Activated T-cell treated with anti-CD3 and anti-CD28 coated beads, Interleukin-2, amount 50 U/mL, for 4 hours (primary cell): ENCODE data around the gene NBPF6. TPM values are rescaled to one million over a fixed set of nuclear protein-coding genes. Genes with fewer than 3 reads are reported as not detected.
"Not testable (repeated sequence)": the region's sequence is repeated elsewhere in the genome, so short reads cannot be mapped to it uniquely, and the experiment has no call there.

Experiments used
- ATAC-seq, 2 donors: fragments of 200-7000 bp; cut with Tn5 transposase; one replicate each; pipeline ENCODE4 v1.10.0; 2021
- DNase-seq: peaks from one replicate; pipeline ENCODE4 v3.0.0-alpha.2; 2020
- H3K27me3 Mint-ChIP-seq: one replicate; pipeline ENCODE4 v1.8.0; 2021; ENCODE audit warnings: low read depth, mixed read lengths
- H3K36me3 Mint-ChIP-seq: one replicate; pipeline ENCODE4 v1.8.0; 2022; ENCODE audit warnings: mixed read lengths; ENCODE audit not compliant: insufficient read depth
- H3K4me1 Mint-ChIP-seq: one replicate; pipeline ENCODE4 v1.8.0; 2021; ENCODE audit warnings: low read depth, mixed read lengths
- H3K4me3 Mint-ChIP-seq: one replicate; pipeline ENCODE4 v1.8.0; 2021; ENCODE audit warnings: mild to moderate bottlenecking, moderate library complexity, mixed read lengths
- H3K9me3 Mint-ChIP-seq: one replicate; pipeline ENCODE4 v1.8.0; 2021; ENCODE audit warnings: mixed read lengths
- total RNA-seq, 3 donors: library from RNA; stranded (reverse); gene quantifications; one replicate each; pipeline ENCODE4 v1.2.1, GENCODE V29; 2021

The NBPF6 gene
- total RNA-seq, 3 donors from 2014 or later = not detected

- H3K4me1 Mint-ChIP-seq, H3K4me3 Mint-ChIP-seq, ATAC-seq, H3K36me3 Mint-ChIP-seq, DNase-seq: not testable (repeated sequence)
- Mint-ChIP-seq H3K27me3 (peaks cover 25% of the 10 kb centered on the region), H3K9me3 (peaks cover 27% of the 10 kb centered on the region)
These were observed 24.4 kb downstream of the NBPF6 start for GRCh38 chr1:108474516-108474915.

GRCh38 chr1:108478429-108479015 lies 28.4 kb downstream of the NBPF6 start:
- Mint-ChIP-seq H3K4me3 (no peak overlapping the region), H3K36me3 (peaks cover 8% of the 10 kb centered on the region), H3K9me3 (peaks cover 36% of the 10 kb centered on the region), H3K4me1 (no peaks in the 10 kb centered on the region), H3K27me3 (peaks cover 27% of the 10 kb centered on the region)
- DNase-seq = no peak
- no peak for ATAC-seq

DNA sequence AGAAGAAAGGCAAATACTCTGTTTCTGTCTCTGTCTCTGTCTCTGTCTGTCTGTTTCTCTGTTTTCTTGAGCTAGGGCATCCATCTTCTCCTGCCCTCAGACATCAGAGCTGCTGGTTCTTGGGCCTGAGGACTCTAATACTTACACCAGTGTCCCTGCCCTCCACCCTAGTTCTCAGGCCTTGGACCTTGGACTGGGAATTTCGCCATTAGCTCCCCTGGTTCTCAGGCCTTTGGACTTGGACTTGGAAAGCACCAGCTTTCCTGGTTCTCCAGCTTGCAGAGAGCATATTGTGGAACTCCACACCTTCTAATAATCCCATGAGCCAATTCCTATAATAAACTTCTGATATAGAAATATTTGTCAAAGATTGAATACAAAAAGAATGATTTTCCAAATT lies 32.6 kb downstream of the NBPF6 start:
- DNase-seq (no peak), ATAC-seq (no peak)
- peaks cover 19% of the 10 kb centered on the region for H3K27me3 Mint-ChIP-seq
- H3K4me3 Mint-ChIP-seq = no peak overlapping the region
- H3K4me1 Mint-ChIP-seq = no peaks in the 10 kb centered on the region
- peaks cover 7% of the 10 kb centered on the region for H3K36me3 Mint-ChIP-seq
- H3K9me3 Mint-ChIP-seq = peaks cover 30% of the 10 kb centered on the region

- not testable (repeated sequence) for DNase-seq, H3K36me3 Mint-ChIP-seq, ATAC-seq, H3K9me3 Mint-ChIP-seq, H3K4me1 Mint-ChIP-seq, H3K4me3 Mint-ChIP-seq
- peaks cover 13% of the 10 kb centered on the region for H3K27me3 Mint-ChIP-seq
These were observed 35.8 kb downstream of the NBPF6 start for GRCh38 chr1:108485990-108486389.

DNA sequence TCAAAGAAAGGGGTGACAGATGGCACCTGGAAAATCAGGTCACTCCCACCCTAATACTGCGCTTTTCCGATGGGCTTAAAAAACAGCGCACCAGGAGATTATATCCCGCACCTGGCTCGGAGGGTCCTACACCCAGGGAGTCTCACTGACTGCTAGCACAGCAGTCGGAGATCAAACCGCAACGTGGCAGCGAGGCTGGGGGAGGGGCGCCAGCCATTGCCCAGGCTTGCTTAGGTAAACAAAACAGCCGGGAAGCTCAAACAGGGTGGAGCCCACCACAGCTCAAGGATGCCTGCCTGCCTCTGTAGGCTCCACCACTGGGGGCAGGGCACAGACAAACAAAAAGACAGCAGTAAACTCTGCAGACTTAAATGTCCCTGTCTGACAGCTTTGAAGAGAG lies 36.6 kb downstream of the NBPF6 start:
- not testable (repeated sequence) for H3K4me3 Mint-ChIP-seq, H3K36me3 Mint-ChIP-seq, H3K9me3 Mint-ChIP-seq, H3K4me1 Mint-ChIP-seq, ATAC-seq, DNase-seq
- H3K27me3 Mint-ChIP-seq = peaks cover 12% of the 10 kb centered on the region

DNA sequence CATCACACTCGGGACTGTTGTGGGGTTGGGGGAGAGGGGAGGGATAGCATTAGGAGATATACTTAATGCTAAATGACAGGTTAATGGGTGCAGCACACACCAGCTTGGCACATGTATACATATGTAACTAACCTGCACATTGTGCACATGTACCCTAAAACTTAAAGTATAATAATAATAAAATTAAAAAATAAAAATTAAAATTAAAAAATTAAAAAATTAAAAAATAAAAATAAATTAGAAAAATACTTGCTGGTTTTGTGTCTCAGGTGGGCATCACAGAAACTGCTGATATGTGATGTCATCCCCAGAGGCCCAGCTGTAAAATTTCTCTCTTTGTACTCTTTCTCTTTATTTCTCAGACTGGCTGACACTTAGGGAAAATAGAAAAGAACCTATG lies 44.9 kb downstream of the NBPF6 start:
- not testable (repeated sequence) for H3K4me1 Mint-ChIP-seq, H3K4me3 Mint-ChIP-seq, ATAC-seq, DNase-seq, H3K9me3 Mint-ChIP-seq, H3K36me3 Mint-ChIP-seq, H3K27me3 Mint-ChIP-seq

DNA sequence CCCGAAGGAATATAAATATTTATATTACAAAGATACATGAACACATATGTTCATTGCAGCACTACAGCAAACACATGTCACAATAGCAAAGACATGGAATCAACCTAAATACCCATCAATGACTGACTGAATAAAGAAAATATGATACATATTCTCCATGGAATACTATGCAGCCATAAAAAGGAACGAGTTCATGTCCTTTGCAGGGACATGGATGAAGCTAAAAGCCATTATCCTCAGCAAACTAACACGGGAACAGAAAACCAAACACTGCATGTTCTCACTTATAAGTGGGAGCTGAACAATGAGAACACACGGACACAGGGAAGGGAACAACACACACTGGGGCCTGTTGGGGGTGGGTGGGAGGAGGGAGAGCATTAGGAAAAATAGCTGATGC lies 46.7 kb downstream of the NBPF6 start:
- H3K36me3 Mint-ChIP-seq, H3K9me3 Mint-ChIP-seq, DNase-seq, ATAC-seq, H3K4me1 Mint-ChIP-seq, H3K4me3 Mint-ChIP-seq: not testable (repeated sequence)
- peaks cover 10% of the 10 kb centered on the region for H3K27me3 Mint-ChIP-seq

DNA sequence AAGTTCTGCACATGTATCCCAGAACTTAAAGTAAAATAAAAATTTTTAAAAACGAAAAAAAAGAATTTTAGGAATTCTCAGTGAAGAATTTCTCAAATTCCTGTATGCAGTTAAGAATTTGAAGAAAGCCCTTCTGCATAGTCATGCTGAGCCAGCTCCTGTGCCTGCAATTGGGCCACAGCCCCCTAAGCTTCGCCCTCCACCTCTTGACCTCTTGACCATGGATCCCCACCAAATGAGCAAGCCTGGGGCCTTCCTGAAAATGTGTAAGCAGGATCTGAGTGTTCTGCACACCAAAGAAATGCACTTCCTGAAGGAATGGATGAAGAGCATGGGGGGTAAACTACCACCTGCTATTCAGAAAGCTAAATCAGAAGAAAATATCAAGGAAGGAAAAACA lies 52.0 kb downstream of the NBPF6 start:
- ATAC-seq (no peak), DNase-seq (no peak)
- H3K9me3 Mint-ChIP-seq = no peaks in the 10 kb centered on the region
- peaks cover 22% of the 10 kb centered on the region for H3K27me3 Mint-ChIP-seq
- no peaks in the 10 kb centered on the region for H3K36me3 Mint-ChIP-seq
- H3K4me1 Mint-ChIP-seq = no peaks in the 10 kb centered on the region
- H3K4me3 Mint-ChIP-seq = no peak overlapping the region

DNA sequence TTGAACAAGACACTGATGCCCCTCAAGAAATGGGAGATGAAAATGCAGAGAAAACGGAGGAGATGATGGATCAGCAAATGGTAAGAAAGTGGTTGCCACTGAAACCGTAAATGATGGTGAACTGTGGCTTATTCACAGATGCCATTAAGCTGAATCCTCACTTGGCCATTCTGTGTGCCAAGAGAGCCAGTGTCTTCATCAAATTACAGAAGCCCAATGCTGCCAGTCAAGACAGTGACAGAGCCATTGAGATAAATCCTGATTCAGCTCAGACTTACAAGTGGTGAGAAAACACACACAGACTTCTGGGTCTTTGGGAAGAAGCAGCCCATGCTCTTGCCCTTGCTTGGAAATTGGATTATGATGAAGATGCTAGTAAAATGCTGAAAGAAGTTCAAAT lies 52.5 kb downstream of the NBPF6 start:
- H3K4me3 Mint-ChIP-seq = no peak overlapping the region
- ATAC-seq = no peak
- no peaks in the 10 kb centered on the region for H3K4me1 Mint-ChIP-seq

DNA sequence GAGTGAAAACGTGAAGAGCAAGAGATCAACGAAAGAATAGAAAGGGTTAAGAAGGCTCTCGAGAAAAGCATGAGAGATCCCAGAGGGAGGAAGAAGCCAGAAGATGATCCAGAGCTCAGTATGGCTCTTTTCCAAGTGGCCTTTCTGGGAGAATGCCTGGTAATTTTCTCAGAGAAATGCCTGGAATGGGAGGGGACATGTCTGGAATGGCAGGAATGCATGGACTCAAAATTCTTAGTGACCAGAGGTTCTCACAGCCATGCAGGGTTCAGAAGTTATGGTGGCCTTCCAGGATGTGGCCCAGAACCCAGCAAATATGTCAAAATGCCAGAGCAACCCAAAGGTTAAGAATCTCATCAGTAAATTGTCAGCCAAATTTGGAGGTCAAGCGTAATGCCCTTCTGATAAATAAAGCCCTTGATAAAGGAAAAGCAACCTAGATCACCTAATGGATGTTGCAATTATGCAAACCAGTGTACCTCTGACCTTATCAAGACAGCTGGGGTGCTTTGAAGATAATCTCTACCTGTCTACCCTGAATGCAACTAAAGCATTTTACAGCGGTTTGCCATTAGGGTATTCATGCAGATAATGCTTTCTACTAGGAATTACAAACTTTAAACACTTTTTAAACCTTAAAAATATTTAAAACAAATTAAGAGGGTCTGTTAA lies 53.1 kb downstream of the NBPF6 start:
- DNase-seq = no peak
- H3K4me3 Mint-ChIP-seq = no peak overlapping the region
- no peaks in the 10 kb centered on the region for H3K9me3 Mint-ChIP-seq

More for the DNA sequence above, 52.5 kb downstream of the NBPF6 start:
- no peak for DNase-seq
- no peaks in the 10 kb centered on the region for H3K9me3 Mint-ChIP-seq
- H3K27me3 Mint-ChIP-seq = peaks cover 22% of the 10 kb centered on the region
- H3K36me3 Mint-ChIP-seq = no peaks in the 10 kb centered on the region

DNA sequence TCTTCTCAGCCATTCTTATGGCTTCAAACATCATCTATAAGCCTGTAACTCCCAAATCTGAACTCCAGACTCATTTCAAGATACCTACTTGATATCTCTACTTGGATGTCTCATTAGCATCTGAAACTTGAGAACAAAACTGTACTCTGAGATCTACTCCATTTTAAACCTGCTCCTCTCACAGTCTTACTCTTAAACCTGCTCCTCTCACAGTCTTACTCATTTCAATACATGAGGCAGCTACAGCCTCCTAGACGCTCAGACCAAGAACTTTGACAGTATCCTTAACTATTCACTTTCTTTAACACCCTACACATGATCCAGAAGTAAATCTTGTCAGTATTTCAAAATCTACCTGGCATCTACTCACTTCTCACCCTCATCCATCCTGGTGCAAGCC lies 54.3 kb downstream of the NBPF6 start:
- Mint-ChIP-seq H3K9me3 (no peaks in the 10 kb centered on the region), H3K27me3 (peaks cover 29% of the 10 kb centered on the region), H3K4me1 (no peaks in the 10 kb centered on the region), H3K4me3 (no peak overlapping the region), H3K36me3 (no peaks in the 10 kb centered on the region)
- ATAC-seq = peak; percentile 88 to 92
- no peak for DNase-seq

More for the DNA sequence above, 53.1 kb downstream of the NBPF6 start:
- no peak for ATAC-seq
- Mint-ChIP-seq H3K36me3 (no peaks in the 10 kb centered on the region), H3K27me3 (peaks cover 24% of the 10 kb centered on the region), H3K4me1 (no peaks in the 10 kb centered on the region)

- H3K36me3 Mint-ChIP-seq = no peaks in the 10 kb centered on the region
- no peaks in the 10 kb centered on the region for H3K9me3 Mint-ChIP-seq
- DNase-seq (no peak), ATAC-seq (no peak)
- no peaks in the 10 kb centered on the region for H3K4me1 Mint-ChIP-seq
- H3K4me3 Mint-ChIP-seq = no peak overlapping the region
- peaks cover 24% of the 10 kb centered on the region for H3K27me3 Mint-ChIP-seq
These were observed 55.6 kb downstream of the NBPF6 start for GRCh38 chr1:108505763-108506070.

DNA sequence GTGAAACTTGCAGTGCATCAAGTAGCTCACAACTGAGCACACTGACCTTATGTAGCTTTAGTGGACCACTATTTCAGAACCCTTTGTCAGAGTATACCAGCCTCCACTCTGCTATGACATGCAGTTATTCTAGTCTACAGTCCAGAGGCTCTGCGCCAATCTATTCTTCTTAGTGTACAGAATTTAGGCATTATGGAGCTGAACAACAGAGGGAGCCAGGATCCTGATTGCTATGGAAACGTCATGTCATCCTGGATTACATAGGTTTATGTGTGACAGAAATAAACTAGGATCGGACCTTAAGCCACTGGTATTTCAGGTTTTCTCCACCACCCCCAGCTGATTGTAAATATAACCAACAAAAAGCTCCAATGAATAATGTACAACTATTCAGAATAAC lies 61.6 kb downstream of the NBPF6 start:
- ATAC-seq = no peak
- DNase-seq = no peak
- no peaks in the 10 kb centered on the region for H3K36me3 Mint-ChIP-seq
- peaks cover 7% of the 10 kb centered on the region for H3K27me3 Mint-ChIP-seq
- H3K9me3 Mint-ChIP-seq = no peaks in the 10 kb centered on the region
- no peaks in the 10 kb centered on the region for H3K4me1 Mint-ChIP-seq
- no peak overlapping the region for H3K4me3 Mint-ChIP-seq

DNA sequence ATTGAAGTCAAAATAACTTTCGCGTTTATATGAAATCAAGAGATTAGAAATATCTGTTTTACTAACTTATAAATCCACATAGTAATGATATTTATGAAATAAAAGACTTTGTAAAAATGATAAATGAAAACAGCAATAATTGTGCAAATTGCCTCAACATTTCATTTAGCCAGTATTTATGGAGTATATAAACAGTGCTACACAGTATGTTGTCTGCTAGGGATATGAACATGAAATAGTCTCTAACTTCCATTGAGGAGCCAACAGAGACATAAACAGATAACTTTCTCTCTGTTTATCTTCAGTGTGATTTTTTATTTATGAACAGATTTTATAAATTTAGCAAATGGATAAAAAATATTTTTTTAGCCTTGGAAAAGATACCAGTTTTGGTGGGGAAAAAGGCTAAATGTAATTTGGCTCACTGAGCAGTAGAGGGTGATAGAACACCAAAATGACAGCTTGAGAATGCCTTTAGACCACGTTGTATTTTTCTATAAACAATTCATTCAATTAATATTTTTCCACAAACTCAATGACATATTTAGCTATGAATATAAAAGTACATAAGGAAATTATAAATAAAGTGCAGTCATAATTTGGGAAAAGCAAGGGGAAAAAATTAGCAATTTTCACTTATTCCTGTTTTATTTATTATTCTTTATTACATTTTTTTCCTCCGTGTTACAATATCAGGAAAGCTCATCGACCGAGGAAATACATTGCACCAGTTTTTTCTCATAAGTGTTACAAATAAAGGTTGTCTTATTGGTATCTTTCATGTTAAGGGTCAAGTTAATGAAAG lies 62.3 kb downstream of the NBPF6 start:
- ATAC-seq = peak in 1 of 2 donors; percentile 46
- H3K27me3 Mint-ChIP-seq = peaks cover 7% of the 10 kb centered on the region
- no peaks in the 10 kb centered on the region for H3K36me3 Mint-ChIP-seq
- DNase-seq = no peak
- no peak overlapping the region for H3K4me3 Mint-ChIP-seq
- no peaks in the 10 kb centered on the region for H3K4me1 Mint-ChIP-seq
- H3K9me3 Mint-ChIP-seq = no peaks in the 10 kb centered on the region

- no peak for ATAC-seq
- no peak overlapping the region for H3K4me3 Mint-ChIP-seq
- H3K9me3 Mint-ChIP-seq = no peaks in the 10 kb centered on the region
- no peak for DNase-seq
- no peaks in the 10 kb centered on the region for H3K36me3 Mint-ChIP-seq
- no peaks in the 10 kb centered on the region for H3K4me1 Mint-ChIP-seq
- H3K27me3 Mint-ChIP-seq = peaks cover 5% of the 10 kb centered on the region
These were observed 62.9 kb downstream of the NBPF6 start for GRCh38 chr1:108513044-108513415.
